Measurements from ENCODE around the gene MARCKS.

DNA sequence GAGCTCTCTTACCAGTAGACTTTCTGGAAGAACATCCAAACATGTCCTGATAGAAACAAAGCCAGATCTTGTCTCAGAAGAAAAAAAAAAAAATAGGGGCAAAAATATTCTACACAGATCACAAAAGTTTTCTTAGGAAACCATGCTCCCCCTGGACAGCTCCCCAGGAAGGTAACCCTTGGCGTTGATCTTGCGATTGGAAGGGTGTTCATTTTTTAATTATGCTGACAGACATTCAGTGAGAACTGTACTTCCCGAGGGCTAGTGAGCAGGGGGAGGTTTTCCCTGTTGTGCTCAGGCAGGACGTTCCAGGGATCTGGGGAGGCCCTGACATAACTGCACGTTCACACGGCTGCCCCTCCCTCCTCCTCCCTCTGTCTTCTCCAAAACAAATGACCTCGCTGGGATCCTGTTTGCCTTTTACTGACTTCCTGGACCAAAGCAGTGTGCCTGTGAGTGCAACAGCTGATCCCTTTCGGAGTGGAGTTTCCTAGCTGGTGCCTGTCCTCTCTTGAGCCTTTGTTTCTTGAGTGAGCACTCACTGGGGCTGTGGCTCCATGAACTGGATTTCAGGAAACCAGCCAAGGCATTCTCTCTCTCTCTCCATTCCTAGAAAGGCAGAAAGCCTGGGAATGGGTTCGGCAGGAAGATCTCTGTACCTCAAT lies 46.7 kb downstream of the MARCKS start:
- TF ChIP-seq, protein P1, sequence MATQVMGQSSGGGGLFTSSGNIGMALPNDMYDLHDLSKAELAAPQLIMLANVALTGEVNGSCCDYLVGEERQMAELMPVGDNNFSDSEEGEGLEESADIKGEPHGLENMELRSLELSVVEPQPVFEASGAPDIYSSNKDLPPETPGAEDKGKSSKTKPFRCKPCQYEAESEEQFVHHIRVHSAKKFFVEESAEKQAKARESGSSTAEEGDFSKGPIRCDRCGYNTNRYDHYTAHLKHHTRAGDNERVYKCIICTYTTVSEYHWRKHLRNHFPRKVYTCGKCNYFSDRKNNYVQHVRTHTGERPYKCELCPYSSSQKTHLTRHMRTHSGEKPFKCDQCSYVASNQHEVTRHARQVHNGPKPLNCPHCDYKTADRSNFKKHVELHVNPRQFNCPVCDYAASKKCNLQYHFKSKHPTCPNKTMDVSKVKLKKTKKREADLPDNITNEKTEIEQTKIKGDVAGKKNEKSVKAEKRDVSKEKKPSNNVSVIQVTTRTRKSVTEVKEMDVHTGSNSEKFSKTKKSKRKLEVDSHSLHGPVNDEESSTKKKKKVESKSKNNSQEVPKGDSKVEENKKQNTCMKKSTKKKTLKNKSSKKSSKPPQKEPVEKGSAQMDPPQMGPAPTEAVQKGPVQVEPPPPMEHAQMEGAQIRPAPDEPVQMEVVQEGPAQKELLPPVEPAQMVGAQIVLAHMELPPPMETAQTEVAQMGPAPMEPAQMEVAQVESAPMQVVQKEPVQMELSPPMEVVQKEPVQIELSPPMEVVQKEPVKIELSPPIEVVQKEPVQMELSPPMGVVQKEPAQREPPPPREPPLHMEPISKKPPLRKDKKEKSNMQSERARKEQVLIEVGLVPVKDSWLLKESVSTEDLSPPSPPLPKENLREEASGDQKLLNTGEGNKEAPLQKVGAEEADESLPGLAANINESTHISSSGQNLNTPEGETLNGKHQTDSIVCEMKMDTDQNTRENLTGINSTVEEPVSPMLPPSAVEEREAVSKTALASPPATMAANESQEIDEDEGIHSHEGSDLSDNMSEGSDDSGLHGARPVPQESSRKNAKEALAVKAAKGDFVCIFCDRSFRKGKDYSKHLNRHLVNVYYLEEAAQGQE (IDR thresholded peaks at IDR 0.05; ENCODE audit: insufficient read depth in 1 of 2, low read depth in 2 of 2, low read length in 1 of 2): no peak
- TF ChIP-seq CTCF (IDR thresholded peaks at IDR 0.05) (no peak), SIN3A (IDR thresholded peaks at IDR 0.05; ENCODE audit: borderline replicate concordance, insufficient read depth, low read depth, low read length) (no peak)

Data from Panc1 (cell line).